ENCODE data around the gene ANP32B.

- no peak for TF ChIP-seq CTCF (IDR thresholded peaks at IDR 0.05)
- TF ChIP-seq POLR2AphosphoS5 (IDR thresholded peaks at IDR 0.05): no peak
- no peak for TF ChIP-seq POLR2A (IDR thresholded peaks at IDR 0.05)
Observed at GRCh38 chr9:97991818-97992217, 8.7 kb downstream of the ANP32B start.

All from sigmoid colon (tissue), 4 donors.